Suprapubic skin (tissue), 4 donors: ENCODE data around the gene GNAZ.

Source experiments
- POLR2A ChIP-seq, 2 donors: fragments of 450-650 bp; IDR thresholded peaks; one replicate each; pipeline ENCODE4 v1.6.1; 2017; ENCODE audit warnings: antibody characterized with exemption in 2 of 2, mild to moderate bottlenecking in 2 of 2, moderate library complexity in 2 of 2
- POLR2AphosphoS5 ChIP-seq, 3 donors: sonication (generic); formaldehyde crosslinking; IDR thresholded peaks; one replicate each; pipeline ENCODE4 v1.6.1; 2017; ENCODE audit warnings: antibody characterized with exemption in 3 of 3
- TF ChIP-seq, protein P1 (sequence below), 2 donors: fragments of 200-600 bp in 1 of 2; fragments of 450-650 bp in 1 of 2; sonication (generic) in 1 of 2; IDR thresholded peaks; one replicate each; pipeline ENCODE4 v1.5.1; 2016 to 2019; ENCODE audit warnings: antibody characterized with exemption in 2 of 2, mild to moderate bottlenecking in 1 of 2, moderate library complexity in 1 of 2

DNA sequence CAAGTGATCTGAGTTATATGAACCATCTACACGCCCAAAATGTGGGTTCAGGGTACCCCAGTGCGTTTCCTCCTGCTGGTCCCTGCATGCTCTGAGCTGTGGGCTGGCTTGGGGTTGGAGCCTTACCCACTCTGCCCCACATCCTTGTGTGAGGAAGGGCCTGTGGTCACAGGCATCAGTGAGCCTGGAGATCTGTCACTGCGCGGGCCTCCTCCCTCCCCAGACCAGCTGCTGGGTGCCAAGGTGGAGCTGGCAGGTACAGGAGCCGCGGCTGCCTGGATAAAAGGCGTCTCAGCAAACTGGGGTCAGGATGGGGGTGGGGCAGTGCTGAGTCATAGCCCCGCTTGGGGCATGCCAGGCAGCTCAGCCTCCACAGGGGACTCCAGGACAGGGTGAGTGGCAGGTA, 17.9 kb downstream of the GNAZ start:
- TF ChIP-seq POLR2A (IDR thresholded peaks at IDR 0.05) (no peak), POLR2AphosphoS5 (IDR thresholded peaks at IDR 0.05) (no peak)
- TF ChIP-seq, protein P1, sequence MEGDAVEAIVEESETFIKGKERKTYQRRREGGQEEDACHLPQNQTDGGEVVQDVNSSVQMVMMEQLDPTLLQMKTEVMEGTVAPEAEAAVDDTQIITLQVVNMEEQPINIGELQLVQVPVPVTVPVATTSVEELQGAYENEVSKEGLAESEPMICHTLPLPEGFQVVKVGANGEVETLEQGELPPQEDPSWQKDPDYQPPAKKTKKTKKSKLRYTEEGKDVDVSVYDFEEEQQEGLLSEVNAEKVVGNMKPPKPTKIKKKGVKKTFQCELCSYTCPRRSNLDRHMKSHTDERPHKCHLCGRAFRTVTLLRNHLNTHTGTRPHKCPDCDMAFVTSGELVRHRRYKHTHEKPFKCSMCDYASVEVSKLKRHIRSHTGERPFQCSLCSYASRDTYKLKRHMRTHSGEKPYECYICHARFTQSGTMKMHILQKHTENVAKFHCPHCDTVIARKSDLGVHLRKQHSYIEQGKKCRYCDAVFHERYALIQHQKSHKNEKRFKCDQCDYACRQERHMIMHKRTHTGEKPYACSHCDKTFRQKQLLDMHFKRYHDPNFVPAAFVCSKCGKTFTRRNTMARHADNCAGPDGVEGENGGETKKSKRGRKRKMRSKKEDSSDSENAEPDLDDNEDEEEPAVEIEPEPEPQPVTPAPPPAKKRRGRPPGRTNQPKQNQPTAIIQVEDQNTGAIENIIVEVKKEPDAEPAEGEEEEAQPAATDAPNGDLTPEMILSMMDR (IDR thresholded peaks at IDR 0.05), result no peak
